SK-N-SH (cell line): Measurements from ENCODE around the gene IGFBP3. TPM values are rescaled to one million over a fixed set of nuclear protein-coding genes. Genes with fewer than 3 reads are reported as not detected.

ENCODE experiments used
- CTCF ChIA-PET: fragments of 300-600, 350-600 bp; formaldehyde crosslinking; extraction: SDS; loops from one replicate; lab custom pipeline; 2021; lab: Yijun Ruan, JAX
- POLR2A ChIA-PET: fragments of 350-600 bp; sonication (Branson Sonifier 250); formaldehyde crosslinking; extraction: SDS; loops from one replicate; lab custom pipeline; 2020; ENCODE audit warnings: antibody characterized with exemption, inconsistent platforms; lab: Yijun Ruan, JAX
- DNase-seq: peaks from one replicate; pipeline ENCODE4 v3.0.0; 2012
- H2AFZ ChIP-seq: fragments of 200-600 bp; sonication (generic); 2 replicates; pipeline ENCODE4 v1.8.1; 2016; ENCODE audit warnings: antibody characterized with exemption, mild to moderate bottlenecking, low read depth
- H3F3A ChIP-seq: fragments of 200-600 bp; sonication (generic); replicated peaks from 2 replicates; pipeline ENCODE3; 2016; ENCODE audit warnings: antibody characterized with exemption, mild to moderate bottlenecking; ENCODE audit not compliant: insufficient read depth
- H3K27ac ChIP-seq, 2 experiments: fragments of 200-500 bp in 1 of 2; fragments of 200-600 bp in 1 of 2; sonication (Bioruptor generic) in 1 of 2; sonication (generic), shearing (Covaris generic) in 1 of 2; 2 replicates each; pipeline versions ENCODE4 v1.5.1 to v1.6.1; 2014 to 2016; ENCODE audit warnings: low read depth in 2 of 2, inconsistent platforms in 1 of 2, low read length in 1 of 2, mild to moderate bottlenecking in 1 of 2, mixed read lengths in 1 of 2
- H3K27me3 ChIP-seq: fragments of 200-600 bp; sonication (generic), shearing (Covaris generic); 2 replicates; pipeline ENCODE4 v1.6.1; 2016; ENCODE audit warnings: mixed run types; ENCODE audit not compliant: insufficient read depth
- H3K36me3 ChIP-seq, 2 experiments: fragments of 200-500 bp in 1 of 2; fragments of 200-600 bp in 1 of 2; sonication (Bioruptor generic) in 1 of 2; sonication (generic) in 1 of 2; replicated peaks in 1 of 2; 2 replicates each; pipeline versions ENCODE3 to v1.5.1; 2014 to 2016; ENCODE audit warnings: low read length in 1 of 2, mild to moderate bottlenecking in 1 of 2; ENCODE audit not compliant: insufficient read depth in 2 of 2, control insufficient read depth in 1 of 2
- H3K4me1 ChIP-seq, 2 experiments: fragments of 200-500 bp in 1 of 2; fragments of 200-600 bp in 1 of 2; sonication (Bioruptor generic) in 1 of 2; sonication (generic), shearing (Covaris generic) in 1 of 2; 2 replicates each; pipeline versions ENCODE4 v1.5.1 to v1.6.1; 2014 to 2016; ENCODE audit warnings: low read depth in 1 of 2, low read length in 1 of 2, mixed run types in 1 of 2; ENCODE audit not compliant: insufficient read depth in 2 of 2, control insufficient read depth in 1 of 2
- H3K4me2 ChIP-seq: fragments of 200-600 bp; sonication (generic), shearing (Covaris generic); 2 replicates; pipeline ENCODE4 v1.6.1; 2017; ENCODE audit warnings: mixed run types
- H3K4me3 ChIP-seq, 2 experiments: fragments of 200-500 bp in 1 of 2; fragments of 200-600 bp in 1 of 2; sonication (Bioruptor generic) in 1 of 2; sonication (generic), shearing (Covaris generic) in 1 of 2; 2 replicates each; pipeline versions ENCODE4 v1.5.1 to v1.8.1; 2014 to 2016; ENCODE audit warnings: low read depth in 2 of 2, inconsistent platforms in 1 of 2, low read length in 1 of 2, mild to moderate bottlenecking in 1 of 2, mixed read lengths in 1 of 2, moderate library complexity in 1 of 2
- H3K79me2 ChIP-seq: fragments of 200-600 bp; sonication (generic); 2 replicates; pipeline ENCODE4 v1.8.1; 2017; ENCODE audit warnings: mild to moderate bottlenecking; ENCODE audit not compliant: insufficient read depth
- H3K9ac ChIP-seq: fragments of 200-600 bp; sonication (generic); 2 replicates; pipeline ENCODE4 v1.6.1; 2017; ENCODE audit warnings: mixed run types
- H3K9me2 ChIP-seq: fragments of 200-600 bp; sonication (generic); 2 replicates; pipeline ENCODE4 v1.6.1; 2017; ENCODE audit warnings: mixed run types
- H3K9me3 ChIP-seq: fragments of 200-600 bp; sonication (generic); 2 replicates; pipeline ENCODE4 v1.6.1; 2017; ENCODE audit warnings: mixed run types, mild to moderate bottlenecking, moderate library complexity
- H4K20me1 ChIP-seq: fragments of 200-600 bp; sonication (generic); 2 replicates; pipeline ENCODE4 v1.6.1; 2017; ENCODE audit warnings: mild to moderate bottlenecking, mixed run types; ENCODE audit not compliant: insufficient read depth
- CHD2 ChIP-seq: fragments of 150-350 bp; IDR thresholded peaks from 2 replicates; pipeline ENCODE4 v1.6.1; 2018; ENCODE audit warnings: low read length; ENCODE audit not compliant: partially characterized antibody
- ELF1 ChIP-seq: IDR thresholded peaks from 2 replicates; pipeline ENCODE4 v1.4.0; 2012
- EZH2phosphoT487 ChIP-seq: fragments of 200-600 bp; sonication (generic); IDR thresholded peaks from 2 replicates; pipeline ENCODE4 v1.6.1; 2017; ENCODE audit warnings: low read depth, mixed run types, mild to moderate bottlenecking, antibody characterized with exemption, moderate library complexity, borderline replicate concordance
- FOSL2 ChIP-seq: IDR thresholded peaks from 2 replicates; pipeline ENCODE4 v1.4.0; 2012; ENCODE audit warnings: low read depth, mild to moderate bottlenecking, moderate library complexity, borderline replicate concordance
- FOXJ3 ChIP-seq: sonication (generic); formaldehyde crosslinking; IDR thresholded peaks from 2 replicates; pipeline ENCODE4 v1.5.1; 2020; ENCODE audit warnings: mild to moderate bottlenecking, missing genetic modification reagents
- FOXM1 ChIP-seq: IDR thresholded peaks from 2 replicates; pipeline ENCODE4 v1.4.0; 2012; ENCODE audit warnings: low read depth, mild to moderate bottlenecking
- GABPA ChIP-seq: IDR thresholded peaks from 2 replicates; pipeline ENCODE4 v1.4.0; 2012; ENCODE audit warnings: low read depth, mild to moderate bottlenecking
- GATA2 ChIP-seq: sonication (generic); formaldehyde crosslinking; IDR thresholded peaks from 2 replicates; pipeline ENCODE4 v1.5.0; 2020; ENCODE audit warnings: mild to moderate bottlenecking, missing genetic modification reagents
- JUND ChIP-seq: IDR thresholded peaks from 2 replicates; pipeline ENCODE4 v1.4.0; 2012
- MXI1 ChIP-seq: IDR thresholded peaks from 2 replicates; pipeline ENCODE4 v1.6.1; 2012; ENCODE audit warnings: mild to moderate bottlenecking, low read depth, low read length, improper control_type of control experiment
- POLR2AphosphoS5 ChIP-seq: IDR thresholded peaks from 2 replicates; pipeline ENCODE4 v1.6.1; 2012; ENCODE audit warnings: low read depth, low read length
- RCOR1 ChIP-seq: fragments of 150-350 bp; IDR thresholded peaks from 2 replicates; pipeline ENCODE4 v1.6.1; 2017; ENCODE audit warnings: antibody characterized with exemption, low read length
- RFX5 ChIP-seq: IDR thresholded peaks from 2 replicates; pipeline ENCODE4 v1.6.1; 2012; ENCODE audit warnings: mild to moderate bottlenecking, improper control_type of control experiment, low read length
- RXRA ChIP-seq: IDR thresholded peaks from 2 replicates; pipeline ENCODE4 v1.4.0; 2012; ENCODE audit warnings: low read depth, mild to moderate bottlenecking, borderline replicate concordance
- SMC3 ChIP-seq: IDR thresholded peaks from 2 replicates; pipeline ENCODE4 v1.6.1; 2012; ENCODE audit warnings: low read depth, low read length, improper control_type of control experiment
- TAF1 ChIP-seq: IDR thresholded peaks from 2 replicates; pipeline ENCODE4 v1.6.1; 2012; ENCODE audit warnings: low read depth, mild to moderate bottlenecking, low read length, moderate library complexity, borderline replicate concordance
- TCF12 ChIP-seq: IDR thresholded peaks from 2 replicates; pipeline ENCODE4 v1.4.0; 2012
- YY1 ChIP-seq: IDR thresholded peaks from 2 replicates; pipeline ENCODE4 v1.4.0; 2012; ENCODE audit warnings: low read depth, mild to moderate bottlenecking
- WGBS: methylation state at CpG from one replicate; pipeline ENCODE4 v1.1.6; 2017; ENCODE audit warnings: low lambda C conversion rate; 5-methylcytosine and 5-hydroxymethylcytosine counted together
- polyA plus RNA-seq, 3 experiments: library from polyadenylated mRNA; depleted of rRNA; stranded (reverse); fragments of >200 nt; gene quantifications; 2 replicates each; pipeline ENCODE4 v1.2.3, GENCODE V29; 2012
- TF ChIP-seq, protein P1 (sequence below): IDR thresholded peaks from 2 replicates; pipeline ENCODE4 v1.4.0; 2012; ENCODE audit warnings: low read depth, borderline replicate concordance
- TF ChIP-seq, protein P2 (sequence below): IDR thresholded peaks from 2 replicates; pipeline ENCODE4 v1.4.0; 2012; ENCODE audit warnings: low read depth, borderline replicate concordance
- TF ChIP-seq, protein P3 (sequence below): fragments of 200-600 bp; sonication (generic); IDR thresholded peaks from 2 replicates; pipeline ENCODE4 v1.6.1; 2017; ENCODE audit warnings: antibody characterized with exemption, mild to moderate bottlenecking, moderate library complexity

The IGFBP3 gene
- polyA plus RNA-seq, 1 of the 3 experiments (the other 2 are of a cell fraction): 51.2 TPM

DNA sequence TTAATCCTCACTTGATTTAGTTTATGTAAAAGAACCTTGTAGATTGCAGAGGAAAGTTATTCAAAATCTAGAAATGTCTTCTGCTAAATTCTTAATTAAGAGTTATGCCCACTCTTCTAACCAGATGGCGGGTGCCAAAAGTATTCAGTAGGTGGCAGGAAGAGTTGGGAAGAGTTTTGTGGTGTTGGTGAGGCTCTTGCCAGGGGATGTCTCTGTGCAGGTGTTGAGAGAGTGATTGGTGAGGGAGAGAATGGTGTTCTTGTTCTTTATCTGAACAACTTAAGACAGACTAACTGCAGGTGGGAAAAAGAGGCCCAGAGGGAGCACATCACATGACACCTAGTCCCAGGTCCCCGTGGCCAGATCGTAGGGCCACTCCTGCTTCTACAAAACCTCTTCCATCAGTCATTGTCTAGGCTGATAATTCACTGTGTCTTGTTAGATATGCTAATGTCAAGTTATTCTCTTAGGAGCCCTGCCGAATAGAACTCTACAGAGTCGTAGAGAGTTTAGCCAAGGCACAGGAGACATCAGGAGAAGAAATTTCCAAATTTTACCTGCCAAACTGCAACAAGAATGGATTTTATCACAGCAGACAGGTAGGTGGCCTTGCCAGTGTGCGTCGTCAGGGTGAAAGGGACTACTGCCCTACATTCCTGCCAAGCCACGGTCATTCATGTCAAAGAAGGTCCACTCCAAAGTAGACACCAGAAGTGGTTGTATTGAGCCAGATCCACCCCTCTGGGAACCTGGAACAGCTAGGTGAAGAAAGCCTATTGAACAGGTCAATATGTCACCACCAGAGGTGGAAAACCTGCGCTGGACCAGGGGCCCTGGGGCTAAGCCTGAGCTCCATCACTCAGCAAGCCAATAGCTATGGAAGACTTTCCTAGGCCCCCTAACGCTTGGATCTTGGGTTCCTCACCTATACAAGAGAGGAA is 29.3 kb downstream of the IGFBP3 start:
- no peaks in the 10 kb centered on the region for H3K36me3 ChIP-seq
- peaks cover 0 to 8% of the 10 kb centered on the region in 2 experiments; a peak in 1 of 4 replicates for H3K4me1 ChIP-seq
- no peak overlapping the region for H3K9ac ChIP-seq
- DNase-seq: no peak
- no peak overlapping the region for H3K4me3 ChIP-seq
- no peak for TF ChIP-seq SMC3
- no peaks in the 10 kb centered on the region for H4K20me1 ChIP-seq
- no peaks in the 10 kb centered on the region for H3F3A ChIP-seq
- no peak overlapping the region for H3K4me2 ChIP-seq
- no peaks in the 10 kb centered on the region for H3K9me2 ChIP-seq
- H3K27me3 ChIP-seq: peaks cover 12% of the 10 kb centered on the region; the same call in 1 of the 2 replicates
- H3K27ac ChIP-seq: no peak overlapping the region
- no peaks in the 10 kb centered on the region for H3K9me3 ChIP-seq
- 39% methylated on average over 10 of the region's 10 CpGs for WGBS
- no peak overlapping the region for H2AFZ ChIP-seq
- no peaks in the 10 kb centered on the region for H3K79me2 ChIP-seq
- CTCF ChIA-PET: interaction anchor here (0.7 to 7.2 kb wide), 20 partner anchors 7 to 1294 kb away, joined by 3 to 53 read pairs (median 4); partner anchors contain the start of gene IGFBP3
- POLR2A ChIA-PET: interaction anchor here (1.2 kb wide), 1 partner anchor 321 kb away, joined by 3 read pairs; no protein-coding TSS in a partner anchor

DNA sequence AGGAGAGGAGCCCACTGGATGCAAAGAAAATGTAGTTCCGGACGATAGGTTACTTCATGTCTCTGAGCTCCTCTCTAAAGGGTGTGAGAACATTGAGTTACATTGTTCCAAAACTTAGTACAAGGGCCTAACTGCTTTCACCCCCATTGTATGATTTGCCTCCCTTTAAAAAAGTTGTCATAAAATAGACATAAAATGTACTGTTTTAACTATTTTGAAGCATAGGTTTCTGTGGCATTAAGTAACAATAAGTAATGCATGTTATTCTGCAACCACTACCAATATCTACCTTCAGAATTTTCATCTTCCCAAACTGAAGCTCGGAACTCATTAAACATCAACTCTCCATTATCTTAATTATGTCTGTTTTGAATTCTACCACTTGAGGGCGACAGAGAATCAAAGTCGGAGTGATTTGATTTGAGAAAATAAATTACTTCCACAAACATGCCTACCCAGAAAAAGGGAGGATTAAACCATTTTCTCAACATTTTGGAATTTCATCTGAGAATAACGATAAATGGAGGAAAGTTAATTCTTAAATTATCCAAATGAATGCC is 30.1 kb downstream of the IGFBP3 start:
- Histone ChIP-seq H3F3A (no peaks in the 10 kb centered on the region), H3K27ac (no peak overlapping the region), H3K4me3 (no peak overlapping the region), H3K9ac (no peak overlapping the region), H3K27me3 (peaks cover 12% of the 10 kb centered on the region; the same call in 1 of the 2 replicates), H4K20me1 (no peaks in the 10 kb centered on the region), H3K4me2 (no peak overlapping the region), H3K79me2 (no peaks in the 10 kb centered on the region), H3K9me3 (no peaks in the 10 kb centered on the region), H3K36me3 (no peaks in the 10 kb centered on the region), H3K4me1 (peaks cover 0 to 8% of the 10 kb centered on the region in 2 experiments; a peak in 1 of 4 replicates), H3K9me2 (no peaks in the 10 kb centered on the region), H2AFZ (no peak overlapping the region)
- WGBS: 26% methylated on average over 6 of the region's 6 CpGs
- CTCF ChIA-PET: interaction anchor here (0.5 to 7.2 kb wide), 31 partner anchors 8 to 1303 kb away, joined by 3 to 53 read pairs (median 3); partner anchors contain the start of gene IGFBP3
- POLR2A ChIA-PET: interaction anchor here (1.2 kb wide), 1 partner anchor 322 kb away, joined by 3 read pairs; no protein-coding TSS in a partner anchor
- DNase-seq: peak; percentile 58
- TF ChIP-seq EZH2phosphoT487 (no peak), CHD2 (peak; percentile 33), RFX5 (no peak), GATA2 (CRISPR knock-in tag) (no peak), MXI1 (no peak), POLR2AphosphoS5 (no peak), TAF1 (no peak), JUND (no peak), RCOR1 (0 out of 2 replicates have a peak, but pooled peaks have one; percentile 31), FOSL2 (no peak), GABPA (no peak), FOXM1 (no peak), YY1 (no peak), SMC3 (peak; percentile 51), TCF12 (no peak), RXRA (no peak), ELF1 (no peak), FOXJ3 (CRISPR knock-in tag) (no peak)
- TF ChIP-seq, protein P1, sequence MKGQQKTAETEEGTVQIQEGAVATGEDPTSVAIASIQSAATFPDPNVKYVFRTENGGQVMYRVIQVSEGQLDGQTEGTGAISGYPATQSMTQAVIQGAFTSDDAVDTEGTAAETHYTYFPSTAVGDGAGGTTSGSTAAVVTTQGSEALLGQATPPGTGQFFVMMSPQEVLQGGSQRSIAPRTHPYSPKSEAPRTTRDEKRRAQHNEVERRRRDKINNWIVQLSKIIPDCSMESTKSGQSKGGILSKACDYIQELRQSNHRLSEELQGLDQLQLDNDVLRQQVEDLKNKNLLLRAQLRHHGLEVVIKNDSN: no peak
- TF ChIP-seq, protein P2, sequence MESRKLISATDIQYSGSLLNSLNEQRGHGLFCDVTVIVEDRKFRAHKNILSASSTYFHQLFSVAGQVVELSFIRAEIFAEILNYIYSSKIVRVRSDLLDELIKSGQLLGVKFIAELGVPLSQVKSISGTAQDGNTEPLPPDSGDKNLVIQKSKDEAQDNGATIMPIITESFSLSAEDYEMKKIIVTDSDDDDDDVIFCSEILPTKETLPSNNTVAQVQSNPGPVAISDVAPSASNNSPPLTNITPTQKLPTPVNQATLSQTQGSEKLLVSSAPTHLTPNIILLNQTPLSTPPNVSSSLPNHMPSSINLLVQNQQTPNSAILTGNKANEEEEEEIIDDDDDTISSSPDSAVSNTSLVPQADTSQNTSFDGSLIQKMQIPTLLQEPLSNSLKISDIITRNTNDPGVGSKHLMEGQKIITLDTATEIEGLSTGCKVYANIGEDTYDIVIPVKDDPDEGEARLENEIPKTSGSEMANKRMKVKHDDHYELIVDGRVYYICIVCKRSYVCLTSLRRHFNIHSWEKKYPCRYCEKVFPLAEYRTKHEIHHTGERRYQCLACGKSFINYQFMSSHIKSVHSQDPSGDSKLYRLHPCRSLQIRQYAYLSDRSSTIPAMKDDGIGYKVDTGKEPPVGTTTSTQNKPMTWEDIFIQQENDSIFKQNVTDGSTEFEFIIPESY: no peak
- TF ChIP-seq, protein P3, sequence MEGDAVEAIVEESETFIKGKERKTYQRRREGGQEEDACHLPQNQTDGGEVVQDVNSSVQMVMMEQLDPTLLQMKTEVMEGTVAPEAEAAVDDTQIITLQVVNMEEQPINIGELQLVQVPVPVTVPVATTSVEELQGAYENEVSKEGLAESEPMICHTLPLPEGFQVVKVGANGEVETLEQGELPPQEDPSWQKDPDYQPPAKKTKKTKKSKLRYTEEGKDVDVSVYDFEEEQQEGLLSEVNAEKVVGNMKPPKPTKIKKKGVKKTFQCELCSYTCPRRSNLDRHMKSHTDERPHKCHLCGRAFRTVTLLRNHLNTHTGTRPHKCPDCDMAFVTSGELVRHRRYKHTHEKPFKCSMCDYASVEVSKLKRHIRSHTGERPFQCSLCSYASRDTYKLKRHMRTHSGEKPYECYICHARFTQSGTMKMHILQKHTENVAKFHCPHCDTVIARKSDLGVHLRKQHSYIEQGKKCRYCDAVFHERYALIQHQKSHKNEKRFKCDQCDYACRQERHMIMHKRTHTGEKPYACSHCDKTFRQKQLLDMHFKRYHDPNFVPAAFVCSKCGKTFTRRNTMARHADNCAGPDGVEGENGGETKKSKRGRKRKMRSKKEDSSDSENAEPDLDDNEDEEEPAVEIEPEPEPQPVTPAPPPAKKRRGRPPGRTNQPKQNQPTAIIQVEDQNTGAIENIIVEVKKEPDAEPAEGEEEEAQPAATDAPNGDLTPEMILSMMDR: peak; percentile 97
